T-helper 17 cell (primary cell): ENCODE results near the gene NEBL. TPM values are rescaled to one million over a fixed set of nuclear protein-coding genes. Genes with fewer than 3 reads are reported as not detected.

Source experiments
- ATAC-seq: fragments of 150-1000 bp; cut with Tn5 transposase; 2 replicates; pipeline ENCODE4 v1.10.0; 2021; ENCODE audit warnings: mild to moderate bottlenecking, moderate library complexity
- DNase-seq, 3 donors: peaks; one replicate each; pipeline versions ENCODE4 v3.0.0 to v3.0.0-alpha.2; 2020 to 2021
- H3K9me3 ChIP-seq: one replicate; pipeline ENCODE4 v1.7.0; 2013; ENCODE audit warnings: low read length, mild to moderate bottlenecking; ENCODE audit not compliant: control insufficient read depth, poor library complexity, severe bottlenecking
- H3K27ac Mint-ChIP-seq: one replicate; pipeline ENCODE4 v1.8.0; 2022; ENCODE audit warnings: mild to moderate bottlenecking, moderate library complexity, mixed read lengths
- H3K27me3 Mint-ChIP-seq: one replicate; pipeline ENCODE4 v1.8.0; 2022; ENCODE audit warnings: mixed read lengths
- H3K36me3 Mint-ChIP-seq: one replicate; pipeline ENCODE4 v1.8.0; 2022; ENCODE audit warnings: low read depth, mixed read lengths
- H3K4me1 Mint-ChIP-seq: one replicate; pipeline ENCODE4 v1.8.0; 2022; ENCODE audit warnings: mild to moderate bottlenecking, mixed read lengths
- H3K4me3 Mint-ChIP-seq: one replicate; pipeline ENCODE4 v1.8.0; 2022; ENCODE audit warnings: mild to moderate bottlenecking, moderate library complexity, mixed read lengths
- total RNA-seq, 4 donors: library from RNA in 2 of 4; stranded (reverse) in 2 of 4; gene quantifications; one replicate each; pipeline ENCODE4 v1.2.3 and lab custom pipeline; 2022 to 2026

The NEBL gene
- total RNA-seq, 2 donors from 2014 or later = not detected

DNA sequence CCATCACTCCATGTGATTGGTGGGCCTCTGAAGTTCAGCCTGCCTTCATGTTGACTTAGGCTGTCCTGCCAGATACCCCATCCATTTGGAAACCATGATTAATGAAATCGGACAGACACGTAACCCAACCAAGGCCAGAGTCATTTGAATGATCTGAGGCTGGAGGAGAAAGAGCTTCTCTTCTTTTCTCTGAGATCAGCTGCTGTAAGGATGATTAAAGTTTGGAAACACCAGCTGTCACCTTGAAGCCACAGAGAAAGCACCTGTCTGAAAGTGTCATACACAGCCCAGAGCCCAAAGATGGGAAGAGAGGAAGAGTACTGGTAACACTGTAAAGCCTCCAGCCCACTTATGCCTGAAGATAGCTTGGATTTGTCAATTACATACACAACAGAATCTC, 22.9 kb downstream of the NEBL start:
- no peak overlapping the region for H3K4me3 Mint-ChIP-seq
- no peaks in the 10 kb centered on the region for H3K4me1 Mint-ChIP-seq
- H3K36me3 Mint-ChIP-seq = no peaks in the 10 kb centered on the region
- no peak overlapping the region for H3K27ac Mint-ChIP-seq
- ATAC-seq (no peak), DNase-seq (no peak)
- H3K27me3 Mint-ChIP-seq = no peaks in the 10 kb centered on the region
- H3K9me3 ChIP-seq = no peaks in the 10 kb centered on the region

DNA sequence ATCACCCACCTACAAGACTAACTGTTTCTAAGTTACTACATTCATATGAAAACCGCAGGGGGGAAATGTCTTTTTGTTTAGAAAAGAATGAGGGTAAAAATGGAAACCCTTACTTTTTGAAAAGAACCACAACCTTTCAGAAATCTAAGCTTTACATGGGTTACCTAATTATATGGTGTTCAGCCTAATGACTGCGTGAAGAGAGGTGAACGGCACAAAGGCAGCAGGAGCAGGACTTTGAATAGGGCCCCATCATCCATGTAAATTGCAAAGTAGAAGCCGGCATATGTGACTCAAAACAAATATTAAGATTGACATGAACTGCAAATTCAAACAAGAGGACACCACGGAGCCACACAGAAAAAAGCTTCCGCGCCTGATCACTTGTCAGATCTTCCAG, 25.1 kb downstream of the NEBL start:
- DNase-seq (no peak), ATAC-seq (no peak)
- H3K27me3 Mint-ChIP-seq = no peaks in the 10 kb centered on the region
- H3K4me3 Mint-ChIP-seq = no peak overlapping the region
- no peaks in the 10 kb centered on the region for H3K36me3 Mint-ChIP-seq
- H3K9me3 ChIP-seq = no peaks in the 10 kb centered on the region
- no peaks in the 10 kb centered on the region for H3K4me1 Mint-ChIP-seq
- H3K27ac Mint-ChIP-seq = no peak overlapping the region

DNA sequence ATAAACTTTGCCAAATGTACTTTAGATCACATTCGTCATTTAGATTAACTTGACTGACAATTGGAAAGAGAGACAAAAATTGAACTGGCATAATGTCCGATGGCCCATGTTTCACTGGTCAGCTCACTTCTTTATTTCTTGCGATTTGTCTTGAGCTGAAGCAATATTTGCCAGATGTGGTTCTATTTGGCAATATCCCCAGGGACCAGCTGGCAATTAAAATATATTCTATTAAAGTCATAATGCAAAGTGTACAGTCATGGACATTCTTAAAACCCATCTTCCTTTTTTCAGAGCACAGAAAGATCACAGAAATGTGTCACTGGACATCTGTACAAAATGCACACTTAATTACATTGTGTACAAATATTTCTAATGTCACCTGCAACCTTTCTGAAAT, 26.3 kb downstream of the NEBL start:
- H3K4me3 Mint-ChIP-seq = no peak overlapping the region
- H3K36me3 Mint-ChIP-seq = no peaks in the 10 kb centered on the region
- H3K4me1 Mint-ChIP-seq = no peaks in the 10 kb centered on the region
- DNase-seq = no peak
- no peak overlapping the region for H3K27ac Mint-ChIP-seq
- no peaks in the 10 kb centered on the region for H3K9me3 ChIP-seq
- no peaks in the 10 kb centered on the region for H3K27me3 Mint-ChIP-seq
- no peak for ATAC-seq

DNA sequence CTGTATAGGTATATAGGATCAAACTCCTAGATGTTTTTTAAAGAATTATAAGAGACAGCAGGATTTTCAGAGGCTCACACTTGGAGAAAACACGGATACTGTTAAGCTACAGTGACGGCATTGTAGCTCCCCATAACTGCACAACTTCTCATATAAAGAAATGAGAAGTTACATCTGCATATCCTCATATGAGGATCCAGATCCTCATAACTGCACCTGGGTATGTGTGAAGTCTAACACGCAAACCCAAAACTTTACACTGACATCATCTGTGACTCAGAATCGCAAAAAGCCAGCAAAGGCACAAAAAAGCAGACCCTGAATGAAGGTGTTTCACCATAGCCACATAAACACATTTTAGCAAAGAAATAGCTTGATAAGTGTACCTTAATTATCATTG, 34.1 kb downstream of the NEBL start:
- no peaks in the 10 kb centered on the region for H3K9me3 ChIP-seq
- Mint-ChIP-seq H3K27ac (no peak overlapping the region), H3K27me3 (peaks cover 10% of the 10 kb centered on the region), H3K4me1 (no peaks in the 10 kb centered on the region), H3K36me3 (no peaks in the 10 kb centered on the region), H3K4me3 (no peak overlapping the region)
- ATAC-seq (no peak), DNase-seq (no peak)

DNA sequence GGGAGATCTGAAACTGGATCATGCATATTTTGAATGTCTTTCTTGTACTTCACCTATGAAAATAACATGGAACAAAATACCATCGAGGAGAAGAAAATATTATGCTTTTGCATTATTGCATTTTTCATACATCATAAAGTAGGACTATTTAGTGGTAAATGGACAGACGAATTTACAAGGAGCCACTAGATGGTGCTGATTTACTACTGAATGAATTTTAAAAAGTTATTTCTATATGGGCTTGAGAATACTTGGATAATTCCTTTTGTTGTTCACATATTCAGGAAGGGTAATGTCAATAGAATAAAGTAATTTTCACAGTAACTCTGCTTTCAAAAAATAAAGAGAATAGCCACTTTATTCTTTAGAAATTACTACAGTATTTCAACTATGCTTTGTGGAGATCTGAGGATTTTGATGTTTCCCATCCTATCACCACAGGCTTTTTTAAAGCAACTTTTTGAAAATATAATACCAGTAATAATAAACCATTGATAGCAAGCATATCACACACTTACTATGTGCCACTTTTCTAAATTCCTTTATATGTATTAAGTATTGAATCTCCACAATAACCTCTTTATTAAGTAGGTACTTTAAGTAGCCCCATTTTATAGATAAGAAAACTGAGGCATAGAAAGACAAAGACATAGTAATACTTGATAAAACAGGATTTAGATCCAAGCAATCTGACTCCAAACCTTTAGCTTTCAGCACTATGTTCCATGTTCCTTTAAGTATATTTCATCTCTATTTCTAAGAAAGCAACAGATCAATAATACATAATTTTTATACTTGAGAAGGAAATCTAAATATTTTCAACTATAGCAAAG, 38.6 kb downstream of the NEBL start:
- Mint-ChIP-seq H3K36me3 (no peaks in the 10 kb centered on the region), H3K4me1 (no peaks in the 10 kb centered on the region), H3K27ac (no peak overlapping the region), H3K4me3 (no peak overlapping the region), H3K27me3 (peaks cover 14% of the 10 kb centered on the region)
- no peak for ATAC-seq
- no peaks in the 10 kb centered on the region for H3K9me3 ChIP-seq
- DNase-seq = no peak

DNA sequence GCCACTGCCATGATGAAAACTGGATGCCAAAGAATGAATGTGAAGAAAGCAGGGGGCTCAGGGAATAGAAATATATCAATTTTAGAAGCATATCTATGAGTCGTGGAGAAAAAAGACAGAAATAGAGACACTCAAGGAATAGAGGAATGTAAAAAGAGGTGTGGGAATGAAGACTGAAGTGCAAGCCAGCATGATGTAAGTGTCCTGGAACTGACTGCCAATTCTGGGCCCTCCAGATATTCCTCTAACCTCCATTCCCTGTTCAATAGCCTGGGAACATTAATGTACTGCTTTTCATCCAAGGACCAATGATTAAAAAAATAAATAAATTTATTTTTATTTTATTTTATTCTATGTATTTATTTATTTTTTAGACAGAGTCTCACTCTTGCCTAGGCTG, 40.6 kb downstream of the NEBL start:
- Mint-ChIP-seq H3K36me3 (no peaks in the 10 kb centered on the region), H3K4me3 (no peak overlapping the region), H3K27me3 (peaks cover 9% of the 10 kb centered on the region), H3K4me1 (no peaks in the 10 kb centered on the region), H3K27ac (no peak overlapping the region)
- DNase-seq (no peak), ATAC-seq (no peak)
- H3K9me3 ChIP-seq = no peaks in the 10 kb centered on the region

DNA sequence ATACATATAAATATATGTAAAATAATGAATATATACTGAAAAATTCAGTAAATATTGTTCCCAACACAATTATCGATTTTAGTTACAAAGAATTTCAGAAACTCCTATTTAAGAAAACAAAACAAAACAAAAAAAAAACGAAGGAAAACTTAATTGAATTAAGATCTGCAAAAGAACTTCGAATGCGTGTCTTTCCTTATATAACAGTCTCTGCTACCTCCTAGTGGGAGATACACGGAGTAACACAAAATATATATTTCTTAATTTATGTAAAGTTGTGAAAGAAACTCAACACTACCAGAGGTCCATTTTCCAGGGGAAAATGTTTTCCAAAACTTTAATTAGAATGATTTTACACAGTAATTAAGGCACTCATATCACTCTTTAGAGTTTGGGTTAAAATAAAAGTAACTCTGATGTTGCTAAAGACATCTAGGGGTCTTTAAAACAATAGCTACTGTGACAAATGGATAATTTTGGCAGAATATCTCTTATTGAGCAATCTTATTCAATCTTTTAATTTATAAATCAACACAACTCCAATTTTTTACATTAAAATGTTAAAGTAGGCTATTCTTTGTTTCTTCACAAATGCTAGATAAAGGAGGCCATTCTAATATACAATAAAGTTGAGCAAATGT, 41.6 kb downstream of the NEBL start:
- no peaks in the 10 kb centered on the region for H3K36me3 Mint-ChIP-seq
- H3K4me3 Mint-ChIP-seq = no peak overlapping the region

DNA sequence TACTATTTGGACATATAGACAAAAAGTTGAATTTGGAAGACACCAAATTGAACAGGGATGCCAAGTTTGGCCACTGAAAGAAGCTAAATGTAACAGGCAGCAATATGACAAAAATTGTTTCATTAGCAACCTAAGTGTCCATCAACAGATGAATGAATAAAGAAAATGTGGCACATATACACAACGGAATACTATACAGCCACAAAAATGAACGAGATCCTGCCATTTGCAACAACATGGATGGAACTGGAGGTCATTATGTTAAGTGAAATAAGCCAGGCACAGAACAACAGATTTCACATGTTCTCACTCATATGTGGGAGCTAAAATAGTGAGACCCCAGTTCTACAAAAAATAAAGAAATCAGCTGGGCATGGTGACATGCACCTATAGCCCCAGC, 43.8 kb downstream of the NEBL start:
- Mint-ChIP-seq H3K4me1 (no peaks in the 10 kb centered on the region), H3K27me3 (peaks cover 6% of the 10 kb centered on the region)
- ATAC-seq = no peak

More for the DNA sequence above, 41.6 kb downstream of the NEBL start:
- H3K9me3 ChIP-seq = no peaks in the 10 kb centered on the region
- Mint-ChIP-seq H3K4me1 (no peaks in the 10 kb centered on the region), H3K27ac (no peak overlapping the region), H3K27me3 (peaks cover 6% of the 10 kb centered on the region)
- ATAC-seq (no peak), DNase-seq (no peak)

DNA sequence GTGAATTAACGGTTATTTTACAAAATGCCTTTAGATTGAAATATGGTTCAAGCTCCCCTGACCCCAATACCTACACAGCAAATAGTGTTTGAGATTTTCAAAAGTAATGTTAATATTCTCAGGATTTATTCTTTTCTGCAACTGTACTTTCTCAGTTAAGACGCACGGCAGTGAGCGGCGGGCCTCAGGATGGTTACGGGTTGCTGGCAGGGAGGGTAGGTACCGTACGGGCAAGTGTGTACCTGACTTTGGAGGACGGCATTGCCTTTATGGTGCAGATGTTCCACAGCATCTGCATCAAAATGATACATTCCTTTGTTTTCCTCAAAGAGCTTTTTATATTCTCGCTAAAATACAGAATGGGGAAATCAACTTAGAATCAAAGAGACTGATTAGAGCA, 44.8 kb downstream of the NEBL start:
- H3K9me3 ChIP-seq = no peaks in the 10 kb centered on the region
- H3K27ac Mint-ChIP-seq = no peak overlapping the region
- ATAC-seq (no peak), DNase-seq (no peak)
- no peak overlapping the region for H3K4me3 Mint-ChIP-seq
- H3K36me3 Mint-ChIP-seq = no peaks in the 10 kb centered on the region
- no peaks in the 10 kb centered on the region for H3K27me3 Mint-ChIP-seq
- H3K4me1 Mint-ChIP-seq = no peaks in the 10 kb centered on the region

More for the DNA sequence above, 43.8 kb downstream of the NEBL start:
- DNase-seq = no peak
- H3K9me3 ChIP-seq = no peaks in the 10 kb centered on the region
- no peak overlapping the region for H3K4me3 Mint-ChIP-seq
- H3K27ac Mint-ChIP-seq = no peak overlapping the region
- no peaks in the 10 kb centered on the region for H3K36me3 Mint-ChIP-seq

DNA sequence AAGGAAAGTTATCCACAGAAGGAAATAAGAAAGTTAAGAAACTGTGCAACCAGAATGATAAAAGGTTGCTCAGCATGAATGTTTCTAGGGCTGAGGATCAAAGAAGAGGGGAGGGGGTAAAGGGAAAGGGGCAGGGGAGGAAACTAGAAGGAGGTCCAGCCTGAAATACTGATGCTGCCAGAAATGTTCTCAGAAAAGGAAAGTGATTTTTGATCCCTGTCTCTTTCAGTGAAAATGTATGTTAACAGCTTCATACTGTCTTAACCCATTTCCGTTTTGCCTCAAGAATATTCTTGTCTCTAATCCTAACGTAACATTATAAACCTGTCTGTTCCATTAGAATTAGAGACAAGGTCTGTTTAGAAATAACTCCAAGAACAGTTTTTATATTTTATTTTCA, 49.6 kb downstream of the NEBL start:
- H3K27me3 Mint-ChIP-seq = no peaks in the 10 kb centered on the region
- no peaks in the 10 kb centered on the region for H3K36me3 Mint-ChIP-seq
- no peak for ATAC-seq
- H3K9me3 ChIP-seq = no peaks in the 10 kb centered on the region
- no peak overlapping the region for H3K4me3 Mint-ChIP-seq
- no peak for DNase-seq
- H3K27ac Mint-ChIP-seq = no peak overlapping the region
- no peaks in the 10 kb centered on the region for H3K4me1 Mint-ChIP-seq

DNA sequence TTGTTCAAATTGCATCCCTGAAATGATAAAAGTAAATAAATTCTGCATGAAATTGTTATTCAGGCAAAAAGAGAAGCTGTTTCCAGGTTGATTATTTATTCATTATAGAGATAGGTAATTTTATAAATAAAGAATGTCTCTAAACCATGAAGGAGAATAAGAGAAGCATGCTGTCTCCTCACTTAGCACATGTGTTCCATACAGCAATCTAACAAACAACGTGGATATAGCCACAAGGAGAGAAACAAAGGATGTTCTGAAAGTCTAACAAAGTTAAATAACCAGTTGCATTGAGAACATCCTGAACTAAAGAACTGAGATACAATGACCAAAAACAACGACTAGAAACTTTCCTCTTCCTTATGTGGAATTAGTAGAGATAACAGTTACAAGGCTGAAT, 50.8 kb downstream of the NEBL start:
- no peaks in the 10 kb centered on the region for H3K27me3 Mint-ChIP-seq
- no peak for ATAC-seq
- no peaks in the 10 kb centered on the region for H3K36me3 Mint-ChIP-seq

DNA sequence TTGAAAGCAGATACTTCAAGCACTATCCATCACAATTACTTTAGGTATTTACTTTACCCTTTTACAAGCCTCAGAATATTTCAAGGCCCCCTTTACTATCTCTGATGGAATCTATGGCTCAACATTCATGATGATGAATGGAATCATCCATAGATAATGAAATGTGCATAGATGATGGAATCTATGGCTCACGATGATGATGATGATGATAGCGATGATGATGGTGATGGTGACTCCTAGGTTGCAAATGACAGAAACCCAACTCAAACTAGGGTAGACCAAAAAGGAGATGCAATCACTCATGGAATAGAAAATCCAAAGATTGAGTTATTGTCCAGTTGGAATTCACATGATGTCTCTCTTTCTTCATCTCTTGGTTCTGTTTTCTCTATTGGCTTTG, 55.7 kb downstream of the NEBL start:
- no peak for ATAC-seq
- no peak overlapping the region for H3K4me3 Mint-ChIP-seq
- no peaks in the 10 kb centered on the region for H3K9me3 ChIP-seq

More for the DNA sequence above, 50.8 kb downstream of the NEBL start:
- DNase-seq = no peak
- no peak overlapping the region for H3K4me3 Mint-ChIP-seq
- H3K4me1 Mint-ChIP-seq = no peaks in the 10 kb centered on the region
- no peak overlapping the region for H3K27ac Mint-ChIP-seq
- no peaks in the 10 kb centered on the region for H3K9me3 ChIP-seq

DNA sequence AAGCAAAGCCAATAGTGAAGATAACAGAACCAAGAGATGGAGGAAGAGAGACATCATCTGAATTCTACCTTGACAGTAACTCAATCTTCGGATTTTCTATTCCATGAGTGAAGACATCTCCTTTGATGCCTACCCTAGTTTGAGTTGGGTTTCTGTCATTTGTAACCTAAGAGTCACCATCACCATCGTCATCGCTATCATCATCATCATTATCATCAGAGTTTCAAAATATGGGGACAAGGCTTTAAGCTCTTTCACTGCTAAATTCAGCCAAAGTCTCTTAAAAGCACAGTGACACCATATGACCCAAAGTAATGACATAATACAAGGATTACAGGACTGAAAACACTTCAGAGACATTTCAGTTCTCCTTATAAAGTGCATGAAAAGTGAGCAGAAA, 57.2 kb downstream of the NEBL start:
- no peaks in the 10 kb centered on the region for H3K9me3 ChIP-seq
- DNase-seq = no peak
- Mint-ChIP-seq H3K4me1 (no peaks in the 10 kb centered on the region), H3K27me3 (no peaks in the 10 kb centered on the region), H3K27ac (no peak overlapping the region), H3K4me3 (no peak overlapping the region), H3K36me3 (no peaks in the 10 kb centered on the region)
- ATAC-seq = no peak

More for the DNA sequence above, 55.7 kb downstream of the NEBL start:
- no peaks in the 10 kb centered on the region for H3K27me3 Mint-ChIP-seq
- no peak for DNase-seq
- no peaks in the 10 kb centered on the region for H3K4me1 Mint-ChIP-seq
- no peaks in the 10 kb centered on the region for H3K36me3 Mint-ChIP-seq
- H3K27ac Mint-ChIP-seq = no peak overlapping the region

DNA sequence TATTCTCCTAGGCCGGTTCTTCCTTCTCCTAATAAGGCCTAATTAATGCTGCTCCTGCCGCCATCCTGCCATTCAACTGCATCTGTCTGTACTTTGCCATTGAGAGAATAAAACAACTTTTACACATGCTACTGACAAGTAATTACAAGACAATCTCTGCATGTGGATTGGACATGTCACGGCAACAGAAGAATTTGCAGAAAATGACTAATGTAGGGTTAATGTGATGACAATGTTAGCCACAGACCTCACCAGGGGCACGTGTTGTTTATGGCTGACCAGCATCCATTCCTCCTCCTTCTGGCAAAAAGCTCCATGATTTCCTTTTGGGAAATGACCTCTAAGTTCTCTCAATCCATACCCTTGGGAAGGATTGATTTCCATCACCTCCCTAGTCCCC, 58.0 kb downstream of the NEBL start:
- no peak for DNase-seq
- Mint-ChIP-seq H3K27ac (no peak overlapping the region), H3K4me3 (no peak overlapping the region), H3K4me1 (no peaks in the 10 kb centered on the region), H3K27me3 (no peaks in the 10 kb centered on the region), H3K36me3 (no peaks in the 10 kb centered on the region)
- H3K9me3 ChIP-seq = no peaks in the 10 kb centered on the region
- ATAC-seq = no peak
